K562 (cell line): ENCODE results near the gene SFT2D2. TPM values are rescaled to one million over a fixed set of nuclear protein-coding genes. Genes with fewer than 3 reads are reported as not detected.
A peak's percentile ranks its signal among the peaks of the same experiment; 100 is the strongest.

Source experiments
- BHLHE40 ChIP-seq: IDR thresholded peaks from 2 replicates; pipeline ENCODE4 v1.6.1; 2011; ENCODE audit warnings: low read length, improper control_type of control experiment
- DIDO1 ChIP-seq: fragments of 450-650 bp; IDR thresholded peaks from 2 replicates; pipeline ENCODE4 v1.6.1; 2016; ENCODE audit warnings: low read depth, missing biosample characterization, missing genetic modification characterization
- DLX4 ChIP-seq: fragments of 250-450 bp; sonication (Bioruptor Pico); IDR thresholded peaks from 2 replicates; pipeline ENCODE4 v1.6.1; 2021; ENCODE audit warnings: mild to moderate bottlenecking
- ESRRA ChIP-seq: fragments of 450-650 bp; IDR thresholded peaks from 2 replicates; pipeline ENCODE4 v1.6.1; 2014; ENCODE audit warnings: low read depth, mild to moderate bottlenecking, moderate library complexity, borderline replicate concordance
- ETV1 ChIP-seq: fragments of 450-650 bp; conservative IDR thresholded peaks from 2 replicates; pipeline ENCODE4 v1.6.1; 2016; ENCODE audit warnings: missing genetic modification characterization, control low read depth, low read depth, missing compliant biosample characterization
- FIP1L1 ChIP-seq: fragments of 200-400 bp; formaldehyde crosslinking; IDR thresholded peaks from 2 replicates; pipeline ENCODE4 v1.6.1; 2018; ENCODE audit warnings: mild to moderate bottlenecking, low read depth, low read length; ENCODE audit not compliant: poor library complexity, severe bottlenecking
- GABPB1 ChIP-seq: sonication (generic); formaldehyde crosslinking; IDR thresholded peaks from 2 replicates; pipeline ENCODE4 v1.8.0; 2022; ENCODE audit warnings: mild to moderate bottlenecking, missing genetic modification reagents
- KLF13 ChIP-seq: fragments of 450-650 bp; IDR thresholded peaks from 2 replicates; pipeline ENCODE4 v1.6.1; 2016; ENCODE audit warnings: missing genetic modification characterization, low read depth, mild to moderate bottlenecking, missing compliant biosample characterization, moderate library complexity, borderline replicate concordance
- LARP7 ChIP-seq: fragments of 450-650 bp; IDR thresholded peaks from 2 replicates; pipeline ENCODE4 v1.6.1; 2016
- MCM3 ChIP-seq: fragments of 450-650 bp; IDR thresholded peaks from 2 replicates; pipeline ENCODE4 v1.6.1; 2016
- MTA3 ChIP-seq: fragments of 450-650 bp; formaldehyde crosslinking; IDR thresholded peaks from 2 replicates; pipeline ENCODE4 v1.6.1; 2017; ENCODE audit warnings: mild to moderate bottlenecking, borderline replicate concordance
- MTF1 ChIP-seq: fragments of 250-450 bp; sonication (Bioruptor Pico); IDR thresholded peaks from 2 replicates; pipeline ENCODE4 v1.9.0; 2021; ENCODE audit warnings: moderate library complexity, mild to moderate bottlenecking, inconsistent platforms, borderline replicate concordance
- POLR2G ChIP-seq: fragments of 200-400 bp; formaldehyde crosslinking; IDR thresholded peaks from 2 replicates; pipeline ENCODE4 v1.6.1; 2017; ENCODE audit warnings: low read depth, mild to moderate bottlenecking, antibody characterized with exemption, low read length, moderate library complexity
- PYGO2 ChIP-seq: fragments of 450-650 bp; IDR thresholded peaks from 2 replicates; pipeline ENCODE4 v1.6.1; 2016; ENCODE audit warnings: mild to moderate bottlenecking, missing genetic modification characterization, moderate library complexity, missing compliant biosample characterization
- RUNX1 ChIP-seq: sonication (generic); IDR thresholded peaks from 2 replicates; pipeline ENCODE4 v1.6.1; 2016; ENCODE audit warnings: antibody characterized with exemption, low read depth
- SRF ChIP-seq, 2 experiments: fragments of 250-450, 450-650 bp in 1 of 2; sonication (Bioruptor Pico) in 1 of 2; sonication (generic) in 1 of 2; formaldehyde crosslinking; IDR thresholded peaks; 2 replicates each; pipeline versions ENCODE4 v1.5.0 to v1.5.1; 2020 to 2022; ENCODE audit warnings: mild to moderate bottlenecking in 1 of 2, missing genetic modification reagents in 1 of 2
- SRSF9 ChIP-seq: fragments of 200-400 bp; formaldehyde crosslinking; IDR thresholded peaks from 2 replicates; pipeline ENCODE4 v1.6.1; 2017; ENCODE audit warnings: low read depth, low read length, borderline replicate concordance
- ZFP1 ChIP-seq: fragments of 450-650 bp; formaldehyde crosslinking; IDR thresholded peaks from 2 replicates; pipeline ENCODE4 v1.4.0; 2020; ENCODE audit warnings: mild to moderate bottlenecking, mixed read lengths
- ZKSCAN3 ChIP-seq: fragments of 250-450 bp; sonication (Bioruptor Pico); IDR thresholded peaks from 2 replicates; pipeline ENCODE4 v1.4.0; 2020
- ZNF280B ChIP-seq: fragments of 250-450 bp; sonication (Bioruptor Pico); IDR thresholded peaks from 2 replicates; pipeline ENCODE4 v1.5.1; 2021; ENCODE audit warnings: mild to moderate bottlenecking
- ZNF592 ChIP-seq: fragments of 450-650 bp; IDR thresholded peaks from 2 replicates; pipeline ENCODE4 v1.6.1; 2017; ENCODE audit warnings: antibody characterized with exemption, mild to moderate bottlenecking
- polyA plus RNA-seq, 8 experiments: library from polyadenylated mRNA; depleted of rRNA in 4 of 8; stranded (reverse) in 5 of 8; unstranded in 3 of 8; fragments of >200 nt; fragmentation: Nextera tagmentation in 2 of 8; fragmentation: Illumina TruSeq in 1 of 8; extraction: Ambion mirVana in 2 of 8; extraction: Trizol in 1 of 8; gene quantifications; 2 replicates each; pipeline versions ENCODE4 v1.2.1 to v1.2.3, GENCODE V29; 2011 to 2014; ENCODE audit warnings: inconsistent platforms in 1 of 8, missing spikeins in 1 of 8
- total RNA-seq, 7 experiments: library from RNA; depleted of rRNA in 6 of 7; stranded (reverse); fragments of >200 nt in 6 of 7; fragmentation: Illumina TruSeq in 2 of 7; extraction: Trizol in 2 of 7; gene quantifications; 2 replicates each; pipeline versions ENCODE4 v1.2.1 to v1.2.3, GENCODE V29; 2011 to 2021; ENCODE audit warnings: low replicate concordance in 1 of 7
- TF ChIP-seq, protein P1 (sequence below): sonication (generic); formaldehyde crosslinking; IDR thresholded peaks from 2 replicates; pipeline ENCODE4 v1.8.1; 2022; ENCODE audit warnings: missing genetic modification reagents

Gene SFT2D2
- total and polyA plus RNA-seq, 9 of the 15 experiments (the other 6 are each of a cell fraction or from before 2014, with no cell fraction given) = 3.4 to 50.1 (median 21.6) TPM

- no peak for TF ChIP-seq PYGO2 (tag)
- no peak for TF ChIP-seq LARP7
- TF ChIP-seq GABPB1 (CRISPR knock-in tag) = no peak
- TF ChIP-seq SRSF9 = no peak
- no peak for TF ChIP-seq ETV1 (tag)
- no peak for TF ChIP-seq ZNF592
- TF ChIP-seq DIDO1 (tag) = no peak
- TF ChIP-seq ESRRA = no peak
- TF ChIP-seq, protein P1, sequence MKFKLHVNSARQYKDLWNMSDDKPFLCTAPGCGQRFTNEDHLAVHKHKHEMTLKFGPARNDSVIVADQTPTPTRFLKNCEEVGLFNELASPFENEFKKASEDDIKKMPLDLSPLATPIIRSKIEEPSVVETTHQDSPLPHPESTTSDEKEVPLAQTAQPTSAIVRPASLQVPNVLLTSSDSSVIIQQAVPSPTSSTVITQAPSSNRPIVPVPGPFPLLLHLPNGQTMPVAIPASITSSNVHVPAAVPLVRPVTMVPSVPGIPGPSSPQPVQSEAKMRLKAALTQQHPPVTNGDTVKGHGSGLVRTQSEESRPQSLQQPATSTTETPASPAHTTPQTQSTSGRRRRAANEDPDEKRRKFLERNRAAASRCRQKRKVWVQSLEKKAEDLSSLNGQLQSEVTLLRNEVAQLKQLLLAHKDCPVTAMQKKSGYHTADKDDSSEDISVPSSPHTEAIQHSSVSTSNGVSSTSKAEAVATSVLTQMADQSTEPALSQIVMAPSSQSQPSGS (CRISPR knock-in tag) = no peak
- TF ChIP-seq ZKSCAN3 (CRISPR knock-in tag) = no peak
- no peak for TF ChIP-seq SRF (CRISPR knock-in tag; IDR thresholded peaks at IDR 0.05)
- TF ChIP-seq POLR2G = no peak
- no peak for TF ChIP-seq MCM3
- TF ChIP-seq BHLHE40 = no peak
- no peak for TF ChIP-seq MTF1
- TF ChIP-seq ZFP1 = no peak
- no peak for TF ChIP-seq DLX4 (CRISPR knock-in tag)
- TF ChIP-seq FIP1L1 = no peak
- 0 out of 2 replicates have a peak, but pooled peaks have one; percentile 35 for TF ChIP-seq MTA3
- no peak for TF ChIP-seq RUNX1
- TF ChIP-seq KLF13 (tag) = no peak
- no peak for TF ChIP-seq ZNF280B (CRISPR knock-in tag)
These were observed 9.2 kb downstream of the SFT2D2 start (continued) for GRCh38 chr1:168234846-168235547.
